ENCODE results near the gene FRMD4A. TPM values are rescaled to one million over a fixed set of nuclear protein-coding genes. Genes with fewer than 3 reads are reported as not detected.

Gene FRMD4A
- total RNA-seq (ENCODE audit: low replicate concordance), result 20.2 and 22.6 TPM in 2 replicates

DNA sequence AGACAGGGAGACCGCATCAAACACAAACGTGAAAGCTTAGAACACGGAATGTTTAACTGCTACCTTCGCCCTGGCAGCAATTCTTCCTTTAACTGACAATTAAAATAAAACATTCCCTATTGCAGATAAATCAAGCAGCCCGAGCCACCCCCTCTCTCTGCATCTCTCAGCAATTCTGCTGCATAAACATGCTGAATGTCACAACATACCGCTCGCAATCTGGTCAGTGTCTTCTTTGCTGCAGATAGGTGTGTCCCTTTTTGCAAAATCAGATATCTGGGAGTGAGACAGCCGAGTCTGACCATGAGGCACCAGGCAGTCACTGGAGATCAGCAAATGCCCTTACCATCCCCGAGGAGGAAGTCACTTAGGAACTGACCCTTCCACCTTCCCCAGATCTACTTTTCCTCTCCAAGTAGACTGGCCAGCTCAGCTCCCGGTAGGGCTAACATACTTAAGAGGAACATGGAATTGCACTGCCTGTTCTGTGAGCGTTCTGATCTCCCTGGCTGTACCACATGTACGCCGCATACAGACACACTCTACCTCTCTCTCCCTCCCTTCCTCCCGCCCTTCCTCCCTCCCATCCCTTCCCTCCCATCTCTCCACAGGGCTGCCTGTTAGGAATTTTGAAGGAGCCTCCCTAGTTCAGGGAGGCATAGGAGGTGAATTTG, at the start of gene FRMD4A:
Gene FRMD4A (minus strand): TSS at position 537 of the 674 bp plus-strand sequence.
- Histone ChIP-seq H4K20me1 (ENCODE audit: low read depth) (no peaks in the 10 kb centered on the region), H3K4me3 (no peak within 1 kb of the TSS), H3K4me2 (peak within 1 kb of the TSS; percentile 58), H2AFZ (replicated peaks) (peak within 1 kb of the TSS; percentile 84), H3K27me3 (no peaks in the 10 kb centered on the region), H3K4me1 (peaks cover 14% of the 10 kb centered on the region), H3K79me2 (ENCODE audit: low read depth) (no peaks in the 10 kb centered on the region), H3K9me3 (ENCODE audit: low read depth) (no peaks in the 10 kb centered on the region), H3K27ac (no peak within 1 kb of the TSS), H3K9ac (no peak within 1 kb of the TSS), H3F3A (ENCODE audit: low read depth) (peaks cover 2% of the 10 kb centered on the region), H3K36me3 (no peaks in the 10 kb centered on the region)
- Mint-ChIP-seq H3K36me3 (no peaks in the 10 kb centered on the region), H3K27me3 (ENCODE audit: insufficient read depth, low read depth) (peaks cover 7% of the 10 kb centered on the region), H3K4me3 (peak within 1 kb of the TSS; percentile 42), H3K9me3 (no peaks in the 10 kb centered on the region), H3K27ac (no peak within 1 kb of the TSS), H3K4me1 (peaks cover 27% of the 10 kb centered on the region)
- no peak for DNase-seq (ENCODE audit: low spot score)
- TF ChIP-seq EZH2phosphoT487 (IDR thresholded peaks at IDR 0.05) (no peak), EZH2 (IDR thresholded peaks at IDR 0.05) (no peak)
- TF ChIP-seq, protein P1, sequence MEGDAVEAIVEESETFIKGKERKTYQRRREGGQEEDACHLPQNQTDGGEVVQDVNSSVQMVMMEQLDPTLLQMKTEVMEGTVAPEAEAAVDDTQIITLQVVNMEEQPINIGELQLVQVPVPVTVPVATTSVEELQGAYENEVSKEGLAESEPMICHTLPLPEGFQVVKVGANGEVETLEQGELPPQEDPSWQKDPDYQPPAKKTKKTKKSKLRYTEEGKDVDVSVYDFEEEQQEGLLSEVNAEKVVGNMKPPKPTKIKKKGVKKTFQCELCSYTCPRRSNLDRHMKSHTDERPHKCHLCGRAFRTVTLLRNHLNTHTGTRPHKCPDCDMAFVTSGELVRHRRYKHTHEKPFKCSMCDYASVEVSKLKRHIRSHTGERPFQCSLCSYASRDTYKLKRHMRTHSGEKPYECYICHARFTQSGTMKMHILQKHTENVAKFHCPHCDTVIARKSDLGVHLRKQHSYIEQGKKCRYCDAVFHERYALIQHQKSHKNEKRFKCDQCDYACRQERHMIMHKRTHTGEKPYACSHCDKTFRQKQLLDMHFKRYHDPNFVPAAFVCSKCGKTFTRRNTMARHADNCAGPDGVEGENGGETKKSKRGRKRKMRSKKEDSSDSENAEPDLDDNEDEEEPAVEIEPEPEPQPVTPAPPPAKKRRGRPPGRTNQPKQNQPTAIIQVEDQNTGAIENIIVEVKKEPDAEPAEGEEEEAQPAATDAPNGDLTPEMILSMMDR (IDR thresholded peaks at IDR 0.05), result no peak

DNA sequence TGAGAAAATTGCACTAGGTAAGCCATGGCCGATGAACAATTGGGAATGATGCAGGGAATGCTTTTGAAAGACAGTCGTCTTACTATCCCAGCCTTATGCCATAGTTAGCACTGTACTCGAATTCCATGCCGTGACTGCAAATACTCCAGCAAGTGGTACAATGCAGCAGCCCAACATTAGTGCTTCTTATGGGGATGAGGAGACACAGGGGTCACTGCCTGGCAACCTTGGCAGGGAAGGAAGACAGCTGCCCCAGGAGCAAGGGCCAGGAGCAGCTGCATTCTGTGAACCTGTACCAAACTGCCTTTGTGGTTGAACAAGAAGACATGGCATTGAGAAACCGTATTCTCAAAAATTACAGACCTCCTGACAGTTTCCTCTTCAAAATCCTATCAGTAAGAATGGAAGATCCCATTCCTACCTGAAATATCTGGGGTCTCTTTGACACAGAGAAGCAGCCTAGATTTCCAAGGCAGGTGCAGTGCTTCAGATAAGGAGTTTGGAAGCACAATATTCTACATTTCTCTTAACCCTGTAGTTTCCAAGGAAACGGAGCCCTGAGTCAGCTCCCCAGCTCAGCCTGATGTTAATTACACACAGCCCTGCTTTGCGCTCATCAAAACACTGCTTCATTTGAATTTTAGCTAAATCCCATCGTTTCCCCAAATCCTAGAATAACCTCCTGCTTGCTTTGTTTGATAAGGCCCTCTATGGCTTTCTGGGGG, 49.0 kb upstream of the FRMD4A start:
- peaks cover 40% of the 10 kb centered on the region for H3K4me1 Mint-ChIP-seq
- Histone ChIP-seq H4K20me1 (ENCODE audit: low read depth) (no peaks in the 10 kb centered on the region), H3K9me3 (ENCODE audit: low read depth) (no peaks in the 10 kb centered on the region), H3K4me2 (no peak overlapping the region), H2AFZ (replicated peaks) (no peak overlapping the region), H3K36me3 (no peaks in the 10 kb centered on the region), H3K4me3 (no peak overlapping the region), H3K27me3 (no peaks in the 10 kb centered on the region), H3F3A (ENCODE audit: low read depth) (no peaks in the 10 kb centered on the region), H3K27ac (no peak overlapping the region), H3K4me1 (peaks cover 13% of the 10 kb centered on the region), H3K9ac (no peak overlapping the region), H3K79me2 (ENCODE audit: low read depth) (no peaks in the 10 kb centered on the region)
- no peak overlapping the region for H3K4me3 Mint-ChIP-seq
- DNase-seq (ENCODE audit: low spot score), result no peak
- H3K27ac Mint-ChIP-seq, result peak overlapping the region; percentile 70
- TF ChIP-seq EZH2 (IDR thresholded peaks at IDR 0.05), result no peak
- TF ChIP-seq, protein P1 (IDR thresholded peaks at IDR 0.05), result no peak
- TF ChIP-seq EZH2phosphoT487 (IDR thresholded peaks at IDR 0.05), result no peak
- H3K9me3 Mint-ChIP-seq, result no peaks in the 10 kb centered on the region
- no peaks in the 10 kb centered on the region for H3K36me3 Mint-ChIP-seq
- H3K27me3 Mint-ChIP-seq (ENCODE audit: insufficient read depth, low read depth), result peaks cover 11% of the 10 kb centered on the region

DNA sequence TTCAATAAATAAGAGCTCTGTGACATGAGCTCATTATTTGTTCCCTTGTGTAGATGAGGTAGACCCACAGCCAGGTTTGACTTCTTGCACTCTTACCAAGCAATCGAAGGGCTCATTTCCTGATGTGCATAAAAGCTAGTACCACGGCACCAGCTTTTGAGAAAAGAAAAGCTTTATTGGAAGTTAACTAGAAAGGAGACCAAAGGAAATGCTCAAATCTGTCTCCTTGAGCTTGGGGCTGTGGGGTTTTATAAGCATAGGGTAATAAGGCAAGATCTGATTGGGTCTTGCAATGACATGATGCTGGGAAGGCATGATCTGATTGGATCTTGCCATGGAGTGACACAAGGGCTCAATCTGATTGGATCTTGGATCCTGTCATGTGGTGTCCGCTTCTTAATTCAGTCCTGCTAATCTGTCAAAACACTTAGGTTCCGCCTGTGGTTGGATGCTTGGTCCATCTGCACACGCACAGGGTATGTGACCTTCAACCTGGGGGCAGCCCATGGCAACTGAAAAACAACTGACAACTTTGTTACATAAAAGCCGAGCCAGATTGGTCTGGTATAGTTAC, 47.8 kb upstream of the FRMD4A start:
- H3K4me3 ChIP-seq, result no peak overlapping the region
- no peaks in the 10 kb centered on the region for H3K9me3 ChIP-seq (ENCODE audit: low read depth)
- Mint-ChIP-seq H3K4me1 (peaks cover 40% of the 10 kb centered on the region), H3K27me3 (ENCODE audit: insufficient read depth, low read depth) (peaks cover 8% of the 10 kb centered on the region), H3K36me3 (no peaks in the 10 kb centered on the region), H3K9me3 (no peaks in the 10 kb centered on the region), H3K4me3 (no peak overlapping the region), H3K27ac (no peak overlapping the region)
- H3K27ac ChIP-seq, result no peak overlapping the region
- H3F3A ChIP-seq (ENCODE audit: low read depth), result no peaks in the 10 kb centered on the region
- no peak overlapping the region for H3K4me2 ChIP-seq
- no peaks in the 10 kb centered on the region for H3K79me2 ChIP-seq (ENCODE audit: low read depth)
- H3K27me3 ChIP-seq, result no peaks in the 10 kb centered on the region
- H3K36me3 ChIP-seq, result no peaks in the 10 kb centered on the region
- peaks cover 13% of the 10 kb centered on the region for H3K4me1 ChIP-seq
- no peak for TF ChIP-seq EZH2phosphoT487 (IDR thresholded peaks at IDR 0.05)
- TF ChIP-seq EZH2 (IDR thresholded peaks at IDR 0.05), result no peak
- TF ChIP-seq, protein P1 (IDR thresholded peaks at IDR 0.05), result no peak
- no peak for DNase-seq (ENCODE audit: low spot score)
- H3K9ac ChIP-seq, result no peak overlapping the region
- no peak overlapping the region for H2AFZ ChIP-seq (replicated peaks)
- no peaks in the 10 kb centered on the region for H4K20me1 ChIP-seq (ENCODE audit: low read depth)

All from neural progenitor cell (in vitro differentiated cells).